SK-N-SH (cell line): ENCODE data around the gene CAMK2N2. TPM values are rescaled to one million over a fixed set of nuclear protein-coding genes. Genes with fewer than 3 reads are reported as not detected.

Source experiments
- CTCF ChIA-PET: fragments of 300-600, 350-600 bp; formaldehyde crosslinking; extraction: SDS; loops from one replicate; lab custom pipeline; 2021; lab: Yijun Ruan, JAX
- POLR2A ChIA-PET: fragments of 350-600 bp; sonication (Branson Sonifier 250); formaldehyde crosslinking; extraction: SDS; loops from one replicate; lab custom pipeline; 2020; ENCODE audit warnings: antibody characterized with exemption, inconsistent platforms; lab: Yijun Ruan, JAX
- DNase-seq: peaks from one replicate; pipeline ENCODE4 v3.0.0; 2012
- H2AFZ ChIP-seq: fragments of 200-600 bp; sonication (generic); 2 replicates; pipeline ENCODE4 v1.8.1; 2016; ENCODE audit warnings: antibody characterized with exemption, mild to moderate bottlenecking, low read depth
- H3F3A ChIP-seq: fragments of 200-600 bp; sonication (generic); replicated peaks from 2 replicates; pipeline ENCODE3; 2016; ENCODE audit warnings: antibody characterized with exemption, mild to moderate bottlenecking; ENCODE audit not compliant: insufficient read depth
- H3K27ac ChIP-seq, 2 experiments: fragments of 200-500 bp in 1 of 2; fragments of 200-600 bp in 1 of 2; sonication (Bioruptor generic) in 1 of 2; sonication (generic), shearing (Covaris generic) in 1 of 2; 2 replicates each; pipeline versions ENCODE4 v1.5.1 to v1.6.1; 2014 to 2016; ENCODE audit warnings: low read depth in 2 of 2, inconsistent platforms in 1 of 2, low read length in 1 of 2, mild to moderate bottlenecking in 1 of 2, mixed read lengths in 1 of 2
- H3K27me3 ChIP-seq: fragments of 200-600 bp; sonication (generic), shearing (Covaris generic); 2 replicates; pipeline ENCODE4 v1.6.1; 2016; ENCODE audit warnings: mixed run types; ENCODE audit not compliant: insufficient read depth
- H3K36me3 ChIP-seq, 2 experiments: fragments of 200-500 bp in 1 of 2; fragments of 200-600 bp in 1 of 2; sonication (Bioruptor generic) in 1 of 2; sonication (generic) in 1 of 2; replicated peaks in 1 of 2; 2 replicates each; pipeline versions ENCODE3 to v1.5.1; 2014 to 2016; ENCODE audit warnings: low read length in 1 of 2, mild to moderate bottlenecking in 1 of 2; ENCODE audit not compliant: insufficient read depth in 2 of 2, control insufficient read depth in 1 of 2
- H3K4me1 ChIP-seq, 2 experiments: fragments of 200-500 bp in 1 of 2; fragments of 200-600 bp in 1 of 2; sonication (Bioruptor generic) in 1 of 2; sonication (generic), shearing (Covaris generic) in 1 of 2; 2 replicates each; pipeline versions ENCODE4 v1.5.1 to v1.6.1; 2014 to 2016; ENCODE audit warnings: low read depth in 1 of 2, low read length in 1 of 2, mixed run types in 1 of 2; ENCODE audit not compliant: insufficient read depth in 2 of 2, control insufficient read depth in 1 of 2
- H3K4me2 ChIP-seq: fragments of 200-600 bp; sonication (generic), shearing (Covaris generic); 2 replicates; pipeline ENCODE4 v1.6.1; 2017; ENCODE audit warnings: mixed run types
- H3K4me3 ChIP-seq, 2 experiments: fragments of 200-500 bp in 1 of 2; fragments of 200-600 bp in 1 of 2; sonication (Bioruptor generic) in 1 of 2; sonication (generic), shearing (Covaris generic) in 1 of 2; 2 replicates each; pipeline versions ENCODE4 v1.5.1 to v1.8.1; 2014 to 2016; ENCODE audit warnings: low read depth in 2 of 2, inconsistent platforms in 1 of 2, low read length in 1 of 2, mild to moderate bottlenecking in 1 of 2, mixed read lengths in 1 of 2, moderate library complexity in 1 of 2
- H3K79me2 ChIP-seq: fragments of 200-600 bp; sonication (generic); 2 replicates; pipeline ENCODE4 v1.8.1; 2017; ENCODE audit warnings: mild to moderate bottlenecking; ENCODE audit not compliant: insufficient read depth
- H3K9ac ChIP-seq: fragments of 200-600 bp; sonication (generic); 2 replicates; pipeline ENCODE4 v1.6.1; 2017; ENCODE audit warnings: mixed run types
- H3K9me2 ChIP-seq: fragments of 200-600 bp; sonication (generic); 2 replicates; pipeline ENCODE4 v1.6.1; 2017; ENCODE audit warnings: mixed run types
- H3K9me3 ChIP-seq: fragments of 200-600 bp; sonication (generic); 2 replicates; pipeline ENCODE4 v1.6.1; 2017; ENCODE audit warnings: mixed run types, mild to moderate bottlenecking, moderate library complexity
- H4K20me1 ChIP-seq: fragments of 200-600 bp; sonication (generic); 2 replicates; pipeline ENCODE4 v1.6.1; 2017; ENCODE audit warnings: mild to moderate bottlenecking, mixed run types; ENCODE audit not compliant: insufficient read depth
- CHD2 ChIP-seq: fragments of 150-350 bp; IDR thresholded peaks from 2 replicates; pipeline ENCODE4 v1.6.1; 2018; ENCODE audit warnings: low read length; ENCODE audit not compliant: partially characterized antibody
- ELF1 ChIP-seq: IDR thresholded peaks from 2 replicates; pipeline ENCODE4 v1.4.0; 2012
- FOSL2 ChIP-seq: IDR thresholded peaks from 2 replicates; pipeline ENCODE4 v1.4.0; 2012; ENCODE audit warnings: low read depth, mild to moderate bottlenecking, moderate library complexity, borderline replicate concordance
- GABPA ChIP-seq: IDR thresholded peaks from 2 replicates; pipeline ENCODE4 v1.4.0; 2012; ENCODE audit warnings: low read depth, mild to moderate bottlenecking
- MEF2A ChIP-seq: IDR thresholded peaks from 2 replicates; pipeline ENCODE4 v1.4.0; 2012; ENCODE audit warnings: low read depth, borderline replicate concordance
- NFIC ChIP-seq: IDR thresholded peaks from 2 replicates; pipeline ENCODE4 v1.4.0; 2012; ENCODE audit warnings: borderline replicate concordance
- NRF1 ChIP-seq: IDR thresholded peaks from 2 replicates; pipeline ENCODE4 v1.6.1; 2012; ENCODE audit warnings: low read depth, mild to moderate bottlenecking, low read length
- SMC3 ChIP-seq: IDR thresholded peaks from 2 replicates; pipeline ENCODE4 v1.6.1; 2012; ENCODE audit warnings: low read depth, low read length, improper control_type of control experiment
- WGBS: methylation state at CpG from one replicate; pipeline ENCODE4 v1.1.6; 2017; ENCODE audit warnings: low lambda C conversion rate; 5-methylcytosine and 5-hydroxymethylcytosine counted together
- polyA plus RNA-seq, 3 experiments: library from polyadenylated mRNA; depleted of rRNA; stranded (reverse); fragments of >200 nt; gene quantifications; 2 replicates each; pipeline ENCODE4 v1.2.3, GENCODE V29; 2012
- TF ChIP-seq, protein P1 (sequence below): IDR thresholded peaks from 2 replicates; pipeline ENCODE4 v1.6.1; 2012; ENCODE audit warnings: mild to moderate bottlenecking, low read depth, low read length, moderate library complexity
- TF ChIP-seq, protein P2 (sequence below): IDR thresholded peaks from 2 replicates; pipeline ENCODE4; 2012
- TF ChIP-seq, protein P3 (sequence below): IDR thresholded peaks from 2 replicates; pipeline ENCODE4 v1.4.0; 2012; ENCODE audit warnings: low read depth, borderline replicate concordance
- TF ChIP-seq, protein P4 (sequence below): fragments of 150-350 bp; IDR thresholded peaks from 2 replicates; pipeline ENCODE4 v1.6.1; 2016; ENCODE audit warnings: mild to moderate bottlenecking, low read depth, low read length
- TF ChIP-seq, protein P5 (sequence below): IDR thresholded peaks from 2 replicates; pipeline ENCODE4 v1.4.0; 2012; ENCODE audit warnings: low read depth
- TF ChIP-seq, protein P6 (sequence below): fragments of 150-350 bp; IDR thresholded peaks from 2 replicates; pipeline ENCODE4 v1.6.1; 2017; ENCODE audit warnings: antibody characterized with exemption, low read length, low read depth, borderline replicate concordance
- TF ChIP-seq, protein P7 (sequence below): IDR thresholded peaks from 2 replicates; pipeline ENCODE4 v1.4.0; 2012; ENCODE audit warnings: low read depth, borderline replicate concordance

CAMK2N2 gene
- polyA plus RNA-seq, 1 of the 3 experiments (the other 2 are of a cell fraction) = 2.2 TPM

DNA sequence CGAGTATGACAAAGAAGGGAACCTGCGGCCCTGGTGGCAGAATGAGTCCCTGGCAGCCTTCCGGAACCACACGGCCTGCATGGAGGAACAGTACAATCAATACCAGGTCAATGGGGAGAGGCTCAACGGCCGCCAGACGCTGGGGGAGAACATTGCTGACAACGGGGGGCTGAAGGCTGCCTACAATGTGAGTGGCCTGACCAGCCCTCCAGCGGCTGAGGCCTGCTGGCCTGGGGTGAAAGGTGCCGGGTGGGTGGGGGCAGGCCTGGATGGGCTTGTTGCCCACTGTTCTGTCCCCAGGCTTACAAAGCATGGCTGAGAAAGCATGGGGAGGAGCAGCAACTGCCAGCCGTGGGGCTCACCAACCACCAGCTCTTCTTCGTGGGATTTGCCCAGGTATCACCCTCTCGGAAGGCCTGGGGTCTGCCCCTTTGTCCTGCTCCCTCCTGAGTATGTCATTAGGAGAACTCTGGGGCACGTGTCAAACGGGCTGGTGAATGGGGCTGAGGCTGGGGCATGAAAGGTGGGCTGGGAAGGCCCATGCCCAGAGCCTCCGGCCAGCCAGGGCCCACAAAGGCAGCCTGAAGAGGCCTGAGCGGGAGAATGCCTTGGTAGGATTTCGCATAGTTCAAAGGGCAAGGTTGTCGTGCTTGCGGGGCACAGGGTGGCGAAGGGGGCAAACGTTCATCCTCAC is 29.8 kb upstream of the CAMK2N2 start:
- WGBS = 72% methylated on average over 14 of the region's 22 CpGs
- no peak overlapping the region for H3K4me3 ChIP-seq
- no peaks in the 10 kb centered on the region for H4K20me1 ChIP-seq
- H3K4me2 ChIP-seq = no peak overlapping the region
- H3K79me2 ChIP-seq = no peaks in the 10 kb centered on the region
- no peak for DNase-seq
- H3K9ac ChIP-seq = no peak overlapping the region
- ChIA-PET POLR2A (interaction anchor here (0.6 kb wide), 1 partner anchor 18 kb away, joined by 3 read pairs; no protein-coding TSS in a partner anchor), CTCF (interaction anchor here (0.6 to 4.2 kb wide), 8 partner anchors 15 to 511 kb away, joined by 3 to 18 read pairs (median 5); partner anchors contain the start of gene EEF1AKMT4)
- no peaks in the 10 kb centered on the region for H3K9me3 ChIP-seq
- H3F3A ChIP-seq = peaks cover 4% of the 10 kb centered on the region
- H2AFZ ChIP-seq = no peak overlapping the region
- no peaks in the 10 kb centered on the region for H3K36me3 ChIP-seq
- H3K27me3 ChIP-seq = no peaks in the 10 kb centered on the region; the same call in 1 of the 2 replicates
- no peaks in the 10 kb centered on the region for H3K4me1 ChIP-seq
- H3K9me2 ChIP-seq = no peaks in the 10 kb centered on the region
- TF ChIP-seq, protein P1, sequence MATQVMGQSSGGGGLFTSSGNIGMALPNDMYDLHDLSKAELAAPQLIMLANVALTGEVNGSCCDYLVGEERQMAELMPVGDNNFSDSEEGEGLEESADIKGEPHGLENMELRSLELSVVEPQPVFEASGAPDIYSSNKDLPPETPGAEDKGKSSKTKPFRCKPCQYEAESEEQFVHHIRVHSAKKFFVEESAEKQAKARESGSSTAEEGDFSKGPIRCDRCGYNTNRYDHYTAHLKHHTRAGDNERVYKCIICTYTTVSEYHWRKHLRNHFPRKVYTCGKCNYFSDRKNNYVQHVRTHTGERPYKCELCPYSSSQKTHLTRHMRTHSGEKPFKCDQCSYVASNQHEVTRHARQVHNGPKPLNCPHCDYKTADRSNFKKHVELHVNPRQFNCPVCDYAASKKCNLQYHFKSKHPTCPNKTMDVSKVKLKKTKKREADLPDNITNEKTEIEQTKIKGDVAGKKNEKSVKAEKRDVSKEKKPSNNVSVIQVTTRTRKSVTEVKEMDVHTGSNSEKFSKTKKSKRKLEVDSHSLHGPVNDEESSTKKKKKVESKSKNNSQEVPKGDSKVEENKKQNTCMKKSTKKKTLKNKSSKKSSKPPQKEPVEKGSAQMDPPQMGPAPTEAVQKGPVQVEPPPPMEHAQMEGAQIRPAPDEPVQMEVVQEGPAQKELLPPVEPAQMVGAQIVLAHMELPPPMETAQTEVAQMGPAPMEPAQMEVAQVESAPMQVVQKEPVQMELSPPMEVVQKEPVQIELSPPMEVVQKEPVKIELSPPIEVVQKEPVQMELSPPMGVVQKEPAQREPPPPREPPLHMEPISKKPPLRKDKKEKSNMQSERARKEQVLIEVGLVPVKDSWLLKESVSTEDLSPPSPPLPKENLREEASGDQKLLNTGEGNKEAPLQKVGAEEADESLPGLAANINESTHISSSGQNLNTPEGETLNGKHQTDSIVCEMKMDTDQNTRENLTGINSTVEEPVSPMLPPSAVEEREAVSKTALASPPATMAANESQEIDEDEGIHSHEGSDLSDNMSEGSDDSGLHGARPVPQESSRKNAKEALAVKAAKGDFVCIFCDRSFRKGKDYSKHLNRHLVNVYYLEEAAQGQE = no peak
- TF ChIP-seq, protein P2, sequence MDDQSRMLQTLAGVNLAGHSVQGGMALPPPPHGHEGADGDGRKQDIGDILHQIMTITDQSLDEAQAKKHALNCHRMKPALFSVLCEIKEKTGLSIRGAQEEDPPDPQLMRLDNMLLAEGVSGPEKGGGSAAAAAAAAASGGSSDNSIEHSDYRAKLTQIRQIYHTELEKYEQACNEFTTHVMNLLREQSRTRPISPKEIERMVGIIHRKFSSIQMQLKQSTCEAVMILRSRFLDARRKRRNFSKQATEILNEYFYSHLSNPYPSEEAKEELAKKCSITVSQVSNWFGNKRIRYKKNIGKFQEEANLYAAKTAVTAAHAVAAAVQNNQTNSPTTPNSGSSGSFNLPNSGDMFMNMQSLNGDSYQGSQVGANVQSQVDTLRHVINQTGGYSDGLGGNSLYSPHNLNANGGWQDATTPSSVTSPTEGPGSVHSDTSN = no peak
- no peak for TF ChIP-seq CHD2
- TF ChIP-seq GABPA = no peak
- TF ChIP-seq ELF1 = no peak
- TF ChIP-seq, protein P3, sequence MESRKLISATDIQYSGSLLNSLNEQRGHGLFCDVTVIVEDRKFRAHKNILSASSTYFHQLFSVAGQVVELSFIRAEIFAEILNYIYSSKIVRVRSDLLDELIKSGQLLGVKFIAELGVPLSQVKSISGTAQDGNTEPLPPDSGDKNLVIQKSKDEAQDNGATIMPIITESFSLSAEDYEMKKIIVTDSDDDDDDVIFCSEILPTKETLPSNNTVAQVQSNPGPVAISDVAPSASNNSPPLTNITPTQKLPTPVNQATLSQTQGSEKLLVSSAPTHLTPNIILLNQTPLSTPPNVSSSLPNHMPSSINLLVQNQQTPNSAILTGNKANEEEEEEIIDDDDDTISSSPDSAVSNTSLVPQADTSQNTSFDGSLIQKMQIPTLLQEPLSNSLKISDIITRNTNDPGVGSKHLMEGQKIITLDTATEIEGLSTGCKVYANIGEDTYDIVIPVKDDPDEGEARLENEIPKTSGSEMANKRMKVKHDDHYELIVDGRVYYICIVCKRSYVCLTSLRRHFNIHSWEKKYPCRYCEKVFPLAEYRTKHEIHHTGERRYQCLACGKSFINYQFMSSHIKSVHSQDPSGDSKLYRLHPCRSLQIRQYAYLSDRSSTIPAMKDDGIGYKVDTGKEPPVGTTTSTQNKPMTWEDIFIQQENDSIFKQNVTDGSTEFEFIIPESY = no peak
- no peak for TF ChIP-seq MEF2A
- no peak for TF ChIP-seq FOSL2
- TF ChIP-seq, protein P4, sequence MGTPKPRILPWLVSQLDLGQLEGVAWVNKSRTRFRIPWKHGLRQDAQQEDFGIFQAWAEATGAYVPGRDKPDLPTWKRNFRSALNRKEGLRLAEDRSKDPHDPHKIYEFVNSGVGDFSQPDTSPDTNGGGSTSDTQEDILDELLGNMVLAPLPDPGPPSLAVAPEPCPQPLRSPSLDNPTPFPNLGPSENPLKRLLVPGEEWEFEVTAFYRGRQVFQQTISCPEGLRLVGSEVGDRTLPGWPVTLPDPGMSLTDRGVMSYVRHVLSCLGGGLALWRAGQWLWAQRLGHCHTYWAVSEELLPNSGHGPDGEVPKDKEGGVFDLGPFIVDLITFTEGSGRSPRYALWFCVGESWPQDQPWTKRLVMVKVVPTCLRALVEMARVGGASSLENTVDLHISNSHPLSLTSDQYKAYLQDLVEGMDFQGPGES = no peak
- TF ChIP-seq, protein P5, sequence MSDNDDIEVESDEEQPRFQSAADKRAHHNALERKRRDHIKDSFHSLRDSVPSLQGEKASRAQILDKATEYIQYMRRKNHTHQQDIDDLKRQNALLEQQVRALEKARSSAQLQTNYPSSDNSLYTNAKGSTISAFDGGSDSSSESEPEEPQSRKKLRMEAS = no peak
- TF ChIP-seq NRF1 = no peak
- TF ChIP-seq, protein P6, sequence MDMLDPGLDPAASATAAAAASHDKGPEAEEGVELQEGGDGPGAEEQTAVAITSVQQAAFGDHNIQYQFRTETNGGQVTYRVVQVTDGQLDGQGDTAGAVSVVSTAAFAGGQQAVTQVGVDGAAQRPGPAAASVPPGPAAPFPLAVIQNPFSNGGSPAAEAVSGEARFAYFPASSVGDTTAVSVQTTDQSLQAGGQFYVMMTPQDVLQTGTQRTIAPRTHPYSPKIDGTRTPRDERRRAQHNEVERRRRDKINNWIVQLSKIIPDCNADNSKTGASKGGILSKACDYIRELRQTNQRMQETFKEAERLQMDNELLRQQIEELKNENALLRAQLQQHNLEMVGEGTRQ = no peak
- TF ChIP-seq, protein P7, sequence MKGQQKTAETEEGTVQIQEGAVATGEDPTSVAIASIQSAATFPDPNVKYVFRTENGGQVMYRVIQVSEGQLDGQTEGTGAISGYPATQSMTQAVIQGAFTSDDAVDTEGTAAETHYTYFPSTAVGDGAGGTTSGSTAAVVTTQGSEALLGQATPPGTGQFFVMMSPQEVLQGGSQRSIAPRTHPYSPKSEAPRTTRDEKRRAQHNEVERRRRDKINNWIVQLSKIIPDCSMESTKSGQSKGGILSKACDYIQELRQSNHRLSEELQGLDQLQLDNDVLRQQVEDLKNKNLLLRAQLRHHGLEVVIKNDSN = no peak
- no peak for TF ChIP-seq NFIC
- TF ChIP-seq SMC3 = no peak
- no peak overlapping the region for H3K27ac ChIP-seq
